GM12874 (cell line): Measurements from ENCODE around the gene CCDC190.

Experiments
- TF ChIP-seq, protein P1 (sequence below): IDR thresholded peaks from 2 replicates; pipeline ENCODE4 v1.5.1; 2011; ENCODE audit warnings: low read depth, mild to moderate bottlenecking, control low read depth, low read length, moderate library complexity; ENCODE audit not compliant: insufficient read depth

CCDC190 gene

DNA sequence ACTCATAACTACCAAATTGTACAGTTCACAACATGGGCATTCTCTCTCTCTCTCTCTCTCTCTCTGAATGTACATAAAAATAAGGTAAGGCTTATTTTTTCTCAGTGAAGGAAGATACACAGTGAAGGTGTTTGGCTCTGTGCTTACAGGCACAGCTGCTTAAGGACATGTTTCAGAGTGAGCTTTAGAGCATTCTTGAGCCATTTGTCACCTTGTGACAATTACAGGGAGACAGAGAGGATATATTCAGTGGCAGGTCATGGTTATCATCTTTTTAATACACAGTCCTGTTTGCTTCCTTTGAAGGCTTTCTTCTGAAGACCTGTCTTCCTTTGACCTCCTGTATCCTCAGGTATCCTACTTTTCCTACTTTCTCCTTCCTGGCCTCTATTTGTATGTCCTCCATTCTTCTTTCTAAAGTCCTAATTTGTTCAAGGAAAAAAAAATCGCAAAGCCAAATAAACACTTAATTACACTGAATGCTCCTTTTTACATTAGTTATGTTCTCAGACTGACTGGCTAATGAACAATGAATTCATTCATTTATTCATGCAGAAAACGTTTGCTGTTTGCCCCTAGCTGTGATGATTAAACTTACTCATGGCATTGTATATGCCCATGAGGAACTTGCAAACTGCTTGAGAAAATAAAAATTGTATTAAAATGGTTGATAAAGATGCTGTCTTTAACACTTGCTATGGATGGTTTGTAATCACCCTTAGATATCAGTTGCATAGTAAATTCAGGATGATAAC, 37.0 kb downstream of the CCDC190 start:
- TF ChIP-seq, protein P1, sequence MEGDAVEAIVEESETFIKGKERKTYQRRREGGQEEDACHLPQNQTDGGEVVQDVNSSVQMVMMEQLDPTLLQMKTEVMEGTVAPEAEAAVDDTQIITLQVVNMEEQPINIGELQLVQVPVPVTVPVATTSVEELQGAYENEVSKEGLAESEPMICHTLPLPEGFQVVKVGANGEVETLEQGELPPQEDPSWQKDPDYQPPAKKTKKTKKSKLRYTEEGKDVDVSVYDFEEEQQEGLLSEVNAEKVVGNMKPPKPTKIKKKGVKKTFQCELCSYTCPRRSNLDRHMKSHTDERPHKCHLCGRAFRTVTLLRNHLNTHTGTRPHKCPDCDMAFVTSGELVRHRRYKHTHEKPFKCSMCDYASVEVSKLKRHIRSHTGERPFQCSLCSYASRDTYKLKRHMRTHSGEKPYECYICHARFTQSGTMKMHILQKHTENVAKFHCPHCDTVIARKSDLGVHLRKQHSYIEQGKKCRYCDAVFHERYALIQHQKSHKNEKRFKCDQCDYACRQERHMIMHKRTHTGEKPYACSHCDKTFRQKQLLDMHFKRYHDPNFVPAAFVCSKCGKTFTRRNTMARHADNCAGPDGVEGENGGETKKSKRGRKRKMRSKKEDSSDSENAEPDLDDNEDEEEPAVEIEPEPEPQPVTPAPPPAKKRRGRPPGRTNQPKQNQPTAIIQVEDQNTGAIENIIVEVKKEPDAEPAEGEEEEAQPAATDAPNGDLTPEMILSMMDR = no peak

DNA sequence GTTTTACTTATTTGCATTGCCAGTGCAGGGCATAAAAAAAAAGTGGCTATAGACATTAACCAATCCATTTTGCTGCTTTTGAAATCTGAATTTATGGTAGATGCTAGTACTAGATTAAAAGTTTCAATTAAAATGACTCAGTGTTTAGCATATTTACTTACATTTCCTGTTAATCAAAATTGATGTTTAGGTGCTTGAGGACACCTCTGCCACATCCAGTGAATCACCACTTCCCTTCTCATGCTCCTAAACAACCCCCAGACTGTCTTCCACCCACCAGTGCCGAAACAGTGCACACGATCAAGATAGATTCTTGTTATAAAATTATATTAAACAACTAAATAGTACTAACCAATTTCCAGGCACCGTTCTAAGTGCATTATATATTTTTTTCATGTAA, 37.7 kb downstream of the CCDC190 start:
- TF ChIP-seq, protein P1 = no peak

DNA sequence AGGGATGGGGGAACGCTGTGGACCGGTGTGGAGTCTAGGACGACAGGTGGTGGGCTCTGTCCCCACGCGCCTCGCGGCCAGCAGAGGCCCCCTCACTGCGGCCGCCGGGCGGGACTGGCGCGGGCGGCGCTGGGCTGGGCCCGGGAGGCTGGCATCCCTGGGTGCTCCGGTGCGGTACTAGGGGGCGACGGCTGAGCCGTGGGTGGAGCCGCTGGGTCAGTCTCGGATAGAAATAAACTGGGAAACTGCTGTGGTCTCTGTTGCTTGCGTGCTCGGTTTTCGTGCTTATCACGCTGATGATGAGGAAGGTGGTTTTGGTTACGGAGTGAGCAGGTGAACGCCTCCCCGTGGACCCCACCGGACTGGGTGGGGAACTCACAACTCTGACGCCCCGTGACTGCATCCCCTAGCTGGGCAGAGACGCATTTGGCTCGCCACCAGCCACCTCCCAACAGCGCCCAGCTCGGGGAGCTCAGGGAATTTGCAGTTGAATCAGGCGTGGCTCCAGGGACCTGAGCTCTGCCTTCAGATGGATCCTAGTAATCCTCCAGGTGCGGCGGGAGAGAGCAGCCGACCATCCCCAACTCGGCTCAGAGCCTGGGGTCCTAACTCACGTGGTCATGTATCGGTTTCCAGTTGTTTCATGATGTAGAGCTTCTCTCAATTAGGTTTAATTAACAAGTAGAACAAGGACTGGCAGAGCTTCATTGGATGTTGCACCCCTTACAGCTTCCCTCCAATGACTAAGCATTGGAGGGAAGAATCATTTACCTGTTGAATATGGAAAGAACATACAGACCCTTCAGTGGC, 38.4 kb downstream of the CCDC190 start:
- TF ChIP-seq, protein P1 = no peak
